Lower leg skin (tissue), 4 donors: Measurements from ENCODE around the gene SPRR4. TPM values are rescaled to one million over a fixed set of nuclear protein-coding genes. Genes with fewer than 3 reads are reported as not detected.

ENCODE experiments used
- DNase-seq, 2 donors: peaks; one replicate each; pipeline ENCODE4 v3.0.0-alpha.2; 2019; ENCODE audit warnings: low spot score in 2 of 2
- H3K4me3 ChIP-seq: fragments of 200-600 bp; sonication (generic); 2 replicates; pipeline ENCODE4 v1.5.1; 2017; ENCODE audit warnings: mild to moderate bottlenecking, low read depth; ENCODE audit not compliant: poor library complexity, severe bottlenecking
- CTCF ChIP-seq, 3 donors: fragments of 450-650 bp; IDR thresholded peaks; one replicate each; pipeline ENCODE4 v1.5.1; 2016; ENCODE audit warnings: antibody characterized with exemption in 3 of 3, mild to moderate bottlenecking in 3 of 3, moderate library complexity in 2 of 3
- POLR2A ChIP-seq, 2 donors: fragments of 450-650 bp; IDR thresholded peaks; one replicate each; pipeline ENCODE4 v1.6.1; 2016 to 2017; ENCODE audit warnings: antibody characterized with exemption in 2 of 2, mild to moderate bottlenecking in 1 of 2, moderate library complexity in 1 of 2
- WGBS, 2 donors: methylation state at CpG; one replicate each; pipeline ENCODE4 v1.1.5; 2018; 5-methylcytosine and 5-hydroxymethylcytosine counted together
- intact Hi-C: fragments of 100-400 bp; cut with DNase I; formaldehyde crosslinking; loops from one replicate; pipeline ENCODE4 v1.15.0; 2023; ENCODE audit warnings: low total_unique reads
- total RNA-seq, 4 donors: library from RNA; depleted of rRNA; stranded (reverse); fragments of >200 nt; gene quantifications; one replicate each; pipeline ENCODE4 v1.1.0, GENCODE V29; 2016

Gene SPRR4
- total RNA-seq, 4 donors from 2014 or later = 4.0 to 142 (median 77.2) TPM

- intact Hi-C loops = no loop called here
Observed at GRCh38 chr1:152980676-152981075, 10.2 kb downstream of the SPRR4 start.

GRCh38 chr1:152981146-152981871, 10.9 kb downstream of the SPRR4 start:
- no peak for TF ChIP-seq POLR2A (IDR thresholded peaks at IDR 0.05)
- no peak for DNase-seq
- WGBS, 2 donors = 64 to 84% methylated on average over 6 of the region's 6 CpGs

More at GRCh38 chr1:152980676-152981075, 10.2 kb downstream of the SPRR4 start:
- 50 to 53% methylated on average over 1 of the region's 1 CpG for WGBS, 2 donors
- no peak for TF ChIP-seq POLR2A (IDR thresholded peaks at IDR 0.05)
- TF ChIP-seq CTCF (IDR thresholded peaks at IDR 0.05) = no peak
- H3K4me3 ChIP-seq = no peak overlapping the region
- no peak for DNase-seq

GRCh38 chr1:152982076-152982475, 11.6 kb downstream of the SPRR4 start:
- WGBS, 2 donors = 79 to 87% methylated on average over 4 of the region's 4 CpGs
- no peak for DNase-seq
- intact Hi-C loops = no loop called here
- H3K4me3 ChIP-seq = no peak overlapping the region
- TF ChIP-seq CTCF (IDR thresholded peaks at IDR 0.05) = no peak

More at GRCh38 chr1:152981146-152981871, 10.9 kb downstream of the SPRR4 start:
- intact Hi-C loops = no loop called here
- no peak overlapping the region for H3K4me3 ChIP-seq

DNA sequence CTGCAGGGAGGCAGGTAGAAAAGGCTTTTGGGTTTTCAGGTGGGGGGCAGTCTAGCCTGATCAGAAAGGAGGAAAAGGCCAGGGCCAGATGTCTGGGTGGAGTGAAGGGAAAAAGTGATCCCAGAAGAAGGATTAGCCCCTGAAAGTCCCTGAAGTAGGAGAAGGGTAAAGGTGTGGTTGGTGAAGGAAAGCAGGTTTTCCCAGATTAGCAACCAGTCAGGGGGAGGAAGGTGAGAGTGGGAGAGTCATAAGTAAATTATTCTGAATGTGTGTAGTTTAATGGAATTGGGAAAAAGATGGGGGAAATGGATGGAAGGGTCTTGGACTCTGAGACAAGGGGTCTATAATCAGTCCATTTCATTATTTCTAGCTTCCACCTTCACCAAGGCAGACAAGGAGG, 12.8 kb downstream of the SPRR4 start:
- intact Hi-C loops = no loop called here
- no peak for TF ChIP-seq POLR2A (IDR thresholded peaks at IDR 0.05)
- TF ChIP-seq CTCF (IDR thresholded peaks at IDR 0.05) = no peak
- no peak overlapping the region for H3K4me3 ChIP-seq
- DNase-seq = no peak

- DNase-seq = no peak
- 55 to 68% methylated on average over 3 of the region's 3 CpGs for WGBS, 2 donors
- intact Hi-C loops = no loop called here
Observed at GRCh38 chr1:152983743-152984142, 13.3 kb downstream of the SPRR4 start, which contains the start of gene SPRR1A. SPRR1A (plus strand) TSS chr1:152984081; CDS start chr1:152985231, 1,150 bp downstream.

GRCh38 chr1:152986578-152986977, 16.1 kb downstream of the SPRR4 start:
- intact Hi-C loops = no loop called here
- no peak overlapping the region for H3K4me3 ChIP-seq
- TF ChIP-seq CTCF (IDR thresholded peaks at IDR 0.05) = no peak
- TF ChIP-seq POLR2A (IDR thresholded peaks at IDR 0.05) = no peak
- DNase-seq = no peak
- 65 to 72% methylated on average over 2 of the region's 2 CpGs for WGBS, 2 donors

More at GRCh38 chr1:152983743-152984142, 13.3 kb downstream of the SPRR4 start, which contains the start of gene SPRR1A:
- TF ChIP-seq POLR2A (IDR thresholded peaks at IDR 0.05) (no peak), CTCF (IDR thresholded peaks at IDR 0.05) (no peak)
- no peak within 1 kb of the TSS for H3K4me3 ChIP-seq
